GM13977 (cell line): ENCODE data around the gene AFAP1.
"Not testable (repeated sequence)": the region's sequence is repeated elsewhere in the genome, so short reads cannot be mapped to it uniquely, and the experiment has no call there.

Source experiments
- DNase-seq: peaks from one replicate; pipeline ENCODE4 v3.0.0; 2012; ENCODE audit warnings: low spot score
- in situ Hi-C: fragments of 300-500 bp; cut with MboI; formaldehyde crosslinking; loops from one replicate; pipeline ENCODE4 v1.12.0; 2022; ENCODE audit warnings: low sequenced_read_pairs, low pct_unique_long_range_greater_than_20kb, mixed read lengths, inconsistent platforms; ENCODE audit not compliant: unreplicated experiment
- TF ChIP-seq, protein P1 (sequence below): IDR thresholded peaks from 2 replicates; pipeline ENCODE4 v1.5.1; 2012; ENCODE audit warnings: mild to moderate bottlenecking, control low read depth; ENCODE audit not compliant: insufficient read depth; ENCODE audit errors: extremely low read depth, missing control alignments

Gene AFAP1

DNA sequence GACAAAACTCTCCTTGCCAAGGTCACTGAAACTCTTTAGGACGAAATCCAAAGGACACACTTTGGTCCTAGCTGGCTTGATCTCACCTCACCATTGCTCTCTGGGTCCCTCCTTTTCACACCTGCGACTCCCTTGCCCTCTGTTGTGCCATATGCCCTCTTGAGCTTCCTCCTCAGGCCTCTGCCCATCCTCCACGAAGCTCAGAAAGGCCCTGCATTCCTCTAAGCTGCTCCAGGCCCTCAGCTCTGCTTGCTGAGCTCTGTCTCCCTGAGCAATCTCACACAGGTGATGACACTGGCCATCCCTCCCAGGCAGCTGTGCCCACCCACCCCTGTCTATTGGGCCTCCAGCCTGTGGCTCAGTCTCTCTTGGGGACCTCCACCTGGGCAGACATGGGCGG is 10.1 kb upstream of the AFAP1 start:
- in situ Hi-C loops, result no loop called here
- TF ChIP-seq, protein P1, sequence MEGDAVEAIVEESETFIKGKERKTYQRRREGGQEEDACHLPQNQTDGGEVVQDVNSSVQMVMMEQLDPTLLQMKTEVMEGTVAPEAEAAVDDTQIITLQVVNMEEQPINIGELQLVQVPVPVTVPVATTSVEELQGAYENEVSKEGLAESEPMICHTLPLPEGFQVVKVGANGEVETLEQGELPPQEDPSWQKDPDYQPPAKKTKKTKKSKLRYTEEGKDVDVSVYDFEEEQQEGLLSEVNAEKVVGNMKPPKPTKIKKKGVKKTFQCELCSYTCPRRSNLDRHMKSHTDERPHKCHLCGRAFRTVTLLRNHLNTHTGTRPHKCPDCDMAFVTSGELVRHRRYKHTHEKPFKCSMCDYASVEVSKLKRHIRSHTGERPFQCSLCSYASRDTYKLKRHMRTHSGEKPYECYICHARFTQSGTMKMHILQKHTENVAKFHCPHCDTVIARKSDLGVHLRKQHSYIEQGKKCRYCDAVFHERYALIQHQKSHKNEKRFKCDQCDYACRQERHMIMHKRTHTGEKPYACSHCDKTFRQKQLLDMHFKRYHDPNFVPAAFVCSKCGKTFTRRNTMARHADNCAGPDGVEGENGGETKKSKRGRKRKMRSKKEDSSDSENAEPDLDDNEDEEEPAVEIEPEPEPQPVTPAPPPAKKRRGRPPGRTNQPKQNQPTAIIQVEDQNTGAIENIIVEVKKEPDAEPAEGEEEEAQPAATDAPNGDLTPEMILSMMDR, result no peak
- no peak for DNase-seq

DNA sequence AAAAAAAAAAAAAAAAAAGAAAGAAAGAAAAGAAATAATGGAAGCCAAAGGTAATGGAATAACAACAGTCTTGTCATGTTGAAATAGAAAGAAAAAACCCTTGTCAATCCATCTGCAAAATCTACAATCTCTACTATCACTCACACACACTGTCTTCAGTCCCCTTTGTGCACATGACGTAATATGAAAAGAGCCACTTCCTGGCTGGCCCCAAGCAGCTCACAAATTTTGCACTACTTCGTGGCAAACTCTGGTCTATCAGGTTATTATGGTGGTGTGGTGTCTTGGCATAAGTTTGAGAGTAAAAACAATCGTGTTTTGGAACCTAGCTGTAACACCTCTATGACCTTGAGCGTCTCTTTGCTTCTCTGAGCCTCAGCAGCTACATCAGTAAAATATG is 8.3 kb upstream of the AFAP1 start:
- in situ Hi-C loops, result no loop called here
- TF ChIP-seq, protein P1, result no peak

DNA sequence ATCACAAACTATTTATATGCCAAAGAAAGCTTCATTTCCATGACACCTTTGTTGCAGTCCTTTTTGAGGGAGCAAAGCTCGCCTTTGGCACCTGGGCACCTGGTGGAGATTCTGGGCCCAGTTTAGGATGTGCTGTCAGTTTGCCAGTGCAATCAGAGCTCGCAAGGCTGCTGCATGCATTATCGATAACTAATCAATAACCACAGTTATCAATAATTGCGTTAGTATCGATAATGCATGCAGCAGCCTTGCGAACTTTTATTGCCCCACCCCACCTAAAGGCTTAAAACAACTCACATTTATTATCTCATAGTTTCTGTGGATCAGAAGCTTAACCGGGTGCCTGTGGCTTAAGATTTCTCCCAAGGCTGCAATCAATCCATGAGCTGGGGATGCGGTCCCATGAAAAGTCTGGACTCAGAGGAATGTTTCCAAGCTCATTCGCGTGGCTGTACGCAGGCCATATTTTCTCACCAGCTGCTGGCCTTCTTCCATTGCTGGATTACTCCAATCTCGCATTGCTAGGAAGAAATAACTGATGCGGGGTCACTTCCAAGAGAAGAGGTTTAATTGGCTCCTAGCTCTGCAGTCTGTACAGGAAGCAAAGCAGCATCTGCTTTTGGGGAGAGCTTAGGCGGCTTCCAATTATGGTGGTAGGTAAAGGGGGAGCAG is 6.2 kb upstream of the AFAP1 start:
- in situ Hi-C loops, result no loop called here
- no peak for DNase-seq
- TF ChIP-seq, protein P1, result no peak

More for the DNA sequence above, 8.3 kb upstream of the AFAP1 start:
- no peak for DNase-seq

DNA sequence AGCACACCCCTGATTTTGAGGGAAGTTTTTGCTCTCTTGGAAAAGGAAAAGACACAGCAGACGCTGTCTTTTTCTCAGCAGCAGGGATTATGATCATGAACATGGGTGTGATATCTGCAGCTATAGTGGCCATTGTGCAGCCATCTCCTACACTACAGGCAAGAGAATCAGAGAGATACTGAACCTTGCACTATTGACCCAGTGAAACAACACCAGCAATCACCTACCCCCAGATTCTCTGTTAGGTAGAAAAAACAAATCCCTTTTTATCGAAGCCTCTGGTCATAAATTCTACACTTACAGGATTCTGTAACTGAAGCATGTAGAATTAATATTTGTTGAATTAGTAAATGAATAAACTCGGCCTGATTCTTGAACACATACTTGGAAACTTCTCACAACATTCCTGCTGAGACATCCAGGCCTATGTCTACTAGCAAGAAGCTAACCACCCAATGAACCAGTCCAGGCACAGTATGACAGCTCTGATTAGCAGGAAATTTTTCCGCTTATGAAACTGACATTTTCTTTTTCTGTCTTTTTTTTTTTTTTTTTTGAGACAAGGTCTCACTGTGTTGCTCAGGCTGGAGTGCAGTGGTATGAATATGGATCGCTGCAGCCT is 5.0 kb upstream of the AFAP1 start:
- TF ChIP-seq, protein P1, result no peak
- in situ Hi-C loops, result no loop called here

DNA sequence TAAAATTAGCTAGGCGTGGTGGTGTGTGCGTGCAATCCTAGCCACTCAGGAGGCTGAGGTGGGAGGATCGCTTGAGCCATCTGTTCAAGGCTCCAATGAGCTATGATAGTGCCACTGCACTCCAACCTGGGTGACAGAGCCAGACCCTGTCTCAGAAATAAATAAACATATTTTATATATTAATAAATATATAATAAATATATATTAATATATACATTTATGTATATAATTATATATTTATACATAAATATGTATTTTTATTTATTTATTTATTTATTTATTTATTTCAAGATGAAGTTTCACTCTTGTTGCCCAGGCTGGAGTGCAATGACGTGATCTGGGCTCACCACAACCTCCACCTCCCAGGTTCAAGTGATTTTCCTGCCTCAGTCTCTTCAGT is 4.0 kb upstream of the AFAP1 start:
- in situ Hi-C loops, DNase-seq: not testable (repeated sequence)

More for the DNA sequence above, 5.0 kb upstream of the AFAP1 start:
- DNase-seq, result no peak

DNA sequence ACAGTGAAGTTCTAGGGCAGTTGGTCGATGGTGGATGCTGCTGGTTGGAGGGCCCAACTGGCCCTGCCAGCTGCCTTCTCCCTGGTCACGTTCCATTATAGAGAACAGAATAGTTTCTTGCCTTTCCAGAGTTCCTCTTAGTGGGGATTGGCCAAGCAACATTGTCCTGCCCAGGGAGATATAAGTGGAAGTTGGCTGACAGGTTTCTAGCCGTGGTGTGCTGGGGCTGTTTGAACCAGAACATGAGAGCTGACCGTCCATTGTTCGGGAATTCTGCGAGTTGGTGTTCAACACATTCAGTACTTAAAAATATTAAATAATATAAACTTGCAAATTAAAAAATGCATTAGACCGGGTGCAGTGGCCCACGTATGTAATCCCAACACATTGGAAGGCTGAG is 3.5 kb upstream of the AFAP1 start:
- DNase-seq, result no peak
- in situ Hi-C loops, result no loop called here
- TF ChIP-seq, protein P1, result no peak

DNA sequence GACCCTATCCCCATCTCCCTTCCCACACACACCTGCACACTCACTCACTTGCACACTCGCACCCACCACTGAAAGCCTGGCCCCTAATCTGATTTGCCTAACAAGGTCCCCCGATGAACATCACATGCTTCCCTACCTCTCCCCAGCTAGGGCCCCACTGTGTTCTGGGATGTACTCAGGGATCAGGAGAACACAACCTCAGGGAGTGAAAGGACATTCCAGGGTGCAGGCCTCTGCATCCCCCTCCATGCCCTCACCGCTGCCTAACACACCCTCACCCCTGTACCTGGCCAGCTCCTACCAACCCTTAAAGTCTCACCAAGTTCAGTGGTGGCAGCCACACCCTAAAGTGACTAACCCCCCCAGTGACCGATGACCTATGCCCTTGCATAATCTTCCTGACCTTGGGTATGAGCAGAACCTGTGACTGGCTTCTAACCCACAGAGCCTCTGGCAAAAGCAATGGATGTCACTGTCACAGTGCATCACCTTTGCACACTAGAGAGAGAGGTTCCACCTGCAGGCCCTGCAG is 2.4 kb upstream of the AFAP1 start:
- TF ChIP-seq, protein P1, result no peak
- in situ Hi-C loops, result no loop called here
- DNase-seq, result no peak
